ENCODE results near the gene CRTC1. TPM values are rescaled to one million over a fixed set of nuclear protein-coding genes. Genes with fewer than 3 reads are reported as not detected.
A peak's percentile ranks its signal among the peaks of the same experiment; 100 is the strongest.

The CRTC1 gene
- total RNA-seq, 4 donors from 2014 or later = 1.8 to 3.6 (median 2.1) TPM

DNA sequence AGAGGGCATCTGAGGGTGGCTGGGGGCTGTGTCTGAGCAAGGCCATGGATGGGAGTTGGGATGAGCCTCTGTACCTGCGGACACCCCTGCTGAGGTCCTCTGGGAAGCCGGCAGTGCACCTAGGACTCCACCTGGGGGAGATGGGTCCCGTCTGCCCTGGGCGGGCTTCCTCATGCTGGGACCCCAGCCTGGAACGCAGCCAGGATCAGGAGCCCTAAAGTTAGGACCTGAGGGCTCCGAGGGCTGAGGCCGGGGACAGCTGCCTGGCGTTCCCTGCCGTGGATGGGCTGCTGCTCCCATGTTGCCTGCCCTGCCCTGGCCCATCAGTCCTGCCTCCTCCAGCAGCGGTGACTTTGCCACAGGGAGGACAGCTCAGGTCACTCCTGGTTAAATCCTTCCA lies 26.1 kb downstream of the CRTC1 start:
- Histone ChIP-seq H3K4me3 (no peak overlapping the region), H3K9me3 (no peaks in the 10 kb centered on the region), H3K27ac (no peak overlapping the region), H3K4me1 (peaks cover 0 to 38% (median 3%) of the 10 kb centered on the region in 3 donors), H3K36me3 (no peaks in the 10 kb centered on the region), H3K27me3 (no peaks in the 10 kb centered on the region)
- TF ChIP-seq POLR2A (IDR thresholded peaks at IDR 0.05) (no peak), CTCF (IDR thresholded peaks at IDR 0.05) (no peak)
- WGBS, 2 donors = 88 to 100% methylated on average over 4 to 5 of the region's 10 CpGs
- DNase-seq = no peak
- intact Hi-C loops (cut with DNase I) = no loop called here

- no peaks in the 10 kb centered on the region for H3K36me3 ChIP-seq
- H3K27me3 ChIP-seq = no peaks in the 10 kb centered on the region
- no peak for DNase-seq
- intact Hi-C loops (cut with DNase I) = no loop called here
- no peak for TF ChIP-seq CTCF (IDR thresholded peaks at IDR 0.05)
- no peak for TF ChIP-seq POLR2A (IDR thresholded peaks at IDR 0.05)
- no peaks in the 10 kb centered on the region for H3K9me3 ChIP-seq
- peaks cover 0 to 38% (median 3%) of the 10 kb centered on the region in 3 donors for H3K4me1 ChIP-seq
- no peak overlapping the region for H3K27ac ChIP-seq
- WGBS, 2 donors = 84 to 100% methylated on average over 6 to 11 of the region's 11 CpGs
- H3K4me3 ChIP-seq = no peak overlapping the region
Measured at GRCh38 chr19:18710186-18710585, 26.7 kb downstream of the CRTC1 start.

DNA sequence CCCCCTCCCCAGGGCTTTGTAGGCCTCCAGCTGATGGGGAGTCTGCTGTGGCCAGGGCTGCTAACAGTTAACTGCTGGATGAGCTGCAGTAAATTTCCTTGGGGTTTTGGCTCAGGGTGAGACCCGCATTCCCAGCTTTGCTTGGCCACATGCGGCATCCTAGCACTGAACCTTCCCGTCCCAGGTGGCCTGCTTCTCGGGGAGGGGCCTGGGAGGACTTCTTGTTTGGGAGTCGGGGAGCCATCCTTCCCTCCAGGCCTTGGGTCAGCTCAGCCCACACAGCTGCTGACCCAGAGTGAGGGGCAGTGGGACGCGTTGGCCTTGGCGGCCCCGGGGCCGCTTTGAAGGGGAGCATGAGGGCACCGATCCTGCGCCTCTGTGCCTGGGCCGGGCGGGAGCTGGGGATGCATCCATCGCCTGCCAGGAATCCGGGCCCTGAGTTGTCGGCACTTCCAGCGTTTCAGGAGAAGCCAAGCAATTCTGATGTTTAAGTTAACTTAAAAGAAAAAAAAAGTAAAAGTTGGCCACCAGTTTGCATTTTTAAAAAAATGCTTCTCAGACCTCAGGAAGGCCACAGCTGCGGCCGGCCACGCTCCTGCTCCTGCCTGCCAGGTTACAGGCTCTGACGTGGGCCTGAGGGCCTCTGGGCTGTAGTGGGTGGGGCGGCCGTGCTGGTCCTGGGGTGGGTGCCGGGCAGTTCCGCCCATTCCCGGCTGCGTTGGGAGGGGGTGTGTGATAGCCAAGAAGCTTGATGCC lies 27.7 kb downstream of the CRTC1 start:
- Histone ChIP-seq H3K9me3 (no peaks in the 10 kb centered on the region), H3K27me3 (no peaks in the 10 kb centered on the region), H3K4me1 (peaks cover 0 to 38% (median 3%) of the 10 kb centered on the region in 3 donors), H3K4me3 (no peak overlapping the region), H3K27ac (peak overlapping the region in 1 of 4 donors; percentile 29), H3K36me3 (no peaks in the 10 kb centered on the region)
- no peak for DNase-seq
- intact Hi-C loops (cut with DNase I) = no loop called here
- TF ChIP-seq POLR2A (IDR thresholded peaks at IDR 0.05) = no peak
- no peak for TF ChIP-seq CTCF (IDR thresholded peaks at IDR 0.05)
- WGBS, 2 donors = 62 to 65% methylated on average over 15 to 16 of the region's 28 CpGs

DNA sequence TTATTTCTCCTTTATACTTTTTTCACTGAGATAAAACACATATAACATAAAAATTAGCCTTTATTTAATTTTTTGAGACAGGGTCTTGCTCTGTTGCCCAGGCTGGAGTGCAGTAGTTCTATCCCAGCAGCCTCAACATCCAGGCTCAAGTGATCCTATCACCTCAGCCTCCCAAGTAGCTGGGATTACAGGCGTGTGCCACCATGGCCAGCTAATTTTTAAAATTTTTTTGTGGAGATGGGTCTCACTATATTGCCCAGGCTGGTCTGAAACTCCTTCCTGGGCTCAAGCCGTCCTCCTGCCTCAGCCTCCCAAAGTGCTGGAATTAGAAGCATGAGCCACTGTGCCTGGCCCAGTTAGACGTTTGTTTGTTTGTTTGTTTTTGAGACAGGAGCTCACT lies 28.4 kb downstream of the CRTC1 start:
- Histone ChIP-seq H3K27me3 (no peaks in the 10 kb centered on the region), H3K9me3 (no peaks in the 10 kb centered on the region), H3K4me3 (no peak overlapping the region), H3K4me1 (peaks cover 0 to 38% (median 3%) of the 10 kb centered on the region in 3 donors), H3K36me3 (no peaks in the 10 kb centered on the region), H3K27ac (no peak overlapping the region)
- no peak for DNase-seq
- TF ChIP-seq CTCF (IDR thresholded peaks at IDR 0.05) = no peak
- TF ChIP-seq POLR2A (IDR thresholded peaks at IDR 0.05) = no peak
- WGBS, 2 donors = 94 to 100% methylated on average over 3 of the region's 3 CpGs
- intact Hi-C loops (cut with DNase I) = no loop called here

GRCh38 chr19:18712981-18713380 lies 29.5 kb downstream of the CRTC1 start:
- no peaks in the 10 kb centered on the region for H3K27me3 ChIP-seq
- intact Hi-C loops (cut with DNase I) = no loop called here
- H3K27ac ChIP-seq = no peak overlapping the region
- no peak overlapping the region for H3K4me3 ChIP-seq
- 65% methylated on average over 5 of the region's 5 CpGs for whole genome bisulfite sequencing, 2 donors
- H3K4me1 ChIP-seq = peaks cover 0 to 36% (median 3%) of the 10 kb centered on the region in 3 donors
- H3K9me3 ChIP-seq = no peaks in the 10 kb centered on the region
- H3K36me3 ChIP-seq = no peaks in the 10 kb centered on the region
- DNase-seq = no peak
- TF ChIP-seq POLR2A (IDR thresholded peaks at IDR 0.05) (no peak), CTCF (IDR thresholded peaks at IDR 0.05) (no peak)
